Activated CD8-positive, alpha-beta memory T cell treated with anti-CD3 and anti-CD28 coated beads for 1 hour (primary cell): ENCODE measurements around the gene COMTD1.
"Not testable (repeated sequence)": the region's sequence is repeated elsewhere in the genome, so short reads cannot be mapped to it uniquely, and the experiment has no call there.

Experiments
- DNase-seq, 2 donors: peaks; one replicate each; pipeline ENCODE4 v3.0.0-alpha.2; 2020; ENCODE audit warnings: low read depth in 1 of 2; ENCODE audit errors: extremely low read depth in 1 of 2

Gene COMTD1

DNA sequence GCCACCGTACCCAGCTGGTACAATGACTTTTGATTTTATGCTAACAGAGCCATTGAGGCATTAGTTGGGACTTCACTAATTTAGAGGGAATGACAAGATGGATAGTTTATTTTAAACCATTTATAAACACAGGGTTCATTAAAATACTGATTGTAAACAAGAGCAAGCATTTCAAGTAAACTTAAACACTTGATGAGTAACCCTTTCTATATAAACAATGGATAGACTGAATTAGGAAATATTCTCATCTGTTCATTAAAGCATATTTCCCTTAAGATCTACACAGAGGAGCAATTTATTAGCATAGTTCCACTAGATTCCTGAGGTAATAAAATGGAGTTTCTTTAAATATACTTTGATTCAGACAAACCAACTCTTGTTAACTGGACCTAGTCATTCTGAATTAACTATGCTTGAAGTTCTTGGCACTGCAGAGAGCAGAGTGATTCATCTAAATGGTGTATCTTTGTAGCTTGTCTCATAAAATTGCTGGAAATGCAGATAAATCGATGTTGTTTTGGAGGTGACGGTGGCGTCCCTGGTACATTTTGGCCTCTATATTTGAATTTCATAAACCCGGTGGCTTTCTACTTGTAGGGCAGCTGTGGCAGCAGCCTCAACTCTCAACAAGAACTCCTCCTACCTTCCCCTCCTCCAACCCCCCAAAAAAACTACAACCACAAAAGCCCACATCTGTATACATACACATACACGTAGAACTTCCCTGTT is 40.6 kb downstream of the COMTD1 start:
- DNase-seq: no peak

DNA sequence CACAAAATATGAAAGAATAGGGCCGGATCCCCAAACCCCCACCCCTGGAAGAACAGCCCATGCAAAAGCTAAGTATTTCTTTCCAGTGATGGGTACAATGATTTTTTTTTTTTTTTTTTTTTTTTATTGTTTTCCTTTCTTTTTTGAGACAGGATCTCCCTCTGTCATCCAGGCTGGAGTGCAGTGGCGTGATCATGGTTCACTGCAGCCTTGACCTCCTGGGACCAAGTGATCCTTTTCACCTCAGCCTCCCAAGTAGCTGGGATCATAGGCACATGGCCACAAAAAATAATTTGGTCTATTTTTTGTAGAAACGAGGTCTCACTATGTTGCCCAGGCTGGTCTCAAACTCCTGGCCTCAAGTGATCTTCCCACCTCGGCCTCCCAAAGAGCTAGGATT is 41.1 kb downstream of the COMTD1 start:
- not testable (repeated sequence) for DNase-seq

DNA sequence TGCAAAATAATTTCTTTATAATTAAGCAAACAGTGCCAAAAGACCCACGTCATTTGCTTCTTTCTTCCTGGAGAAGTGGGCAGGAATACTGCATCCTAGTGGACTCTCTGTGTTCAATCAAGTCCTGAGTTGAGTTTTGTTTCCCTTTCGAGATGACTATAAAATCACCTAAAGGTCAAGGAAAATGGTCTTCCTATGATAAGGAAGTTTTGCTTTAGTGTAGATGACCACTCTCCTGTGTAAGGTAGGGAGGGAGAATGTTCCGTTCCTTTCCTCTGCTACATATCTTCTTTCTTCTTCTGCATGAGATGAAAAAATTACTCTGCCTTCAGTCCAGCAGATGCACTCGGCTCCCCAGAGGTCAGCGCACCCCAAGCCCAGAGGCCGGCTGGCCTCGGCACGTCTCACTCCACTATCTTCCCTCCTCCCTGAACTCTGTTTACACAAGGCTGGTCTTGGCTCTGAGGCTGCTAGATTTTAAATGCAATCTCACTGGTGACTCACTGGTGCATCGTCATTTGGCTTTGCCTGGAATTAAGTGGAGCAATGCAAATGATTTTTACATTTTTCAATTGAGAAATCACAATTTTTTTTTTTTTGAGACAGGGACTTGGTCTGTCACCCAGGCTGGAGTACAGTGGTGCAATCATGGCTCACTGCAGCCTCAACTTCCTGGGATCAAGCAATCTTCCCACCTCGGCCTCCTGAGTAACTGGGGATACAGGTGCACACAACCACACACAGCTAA is 43.8 kb downstream of the COMTD1 start:
- DNase-seq: no peak

DNA sequence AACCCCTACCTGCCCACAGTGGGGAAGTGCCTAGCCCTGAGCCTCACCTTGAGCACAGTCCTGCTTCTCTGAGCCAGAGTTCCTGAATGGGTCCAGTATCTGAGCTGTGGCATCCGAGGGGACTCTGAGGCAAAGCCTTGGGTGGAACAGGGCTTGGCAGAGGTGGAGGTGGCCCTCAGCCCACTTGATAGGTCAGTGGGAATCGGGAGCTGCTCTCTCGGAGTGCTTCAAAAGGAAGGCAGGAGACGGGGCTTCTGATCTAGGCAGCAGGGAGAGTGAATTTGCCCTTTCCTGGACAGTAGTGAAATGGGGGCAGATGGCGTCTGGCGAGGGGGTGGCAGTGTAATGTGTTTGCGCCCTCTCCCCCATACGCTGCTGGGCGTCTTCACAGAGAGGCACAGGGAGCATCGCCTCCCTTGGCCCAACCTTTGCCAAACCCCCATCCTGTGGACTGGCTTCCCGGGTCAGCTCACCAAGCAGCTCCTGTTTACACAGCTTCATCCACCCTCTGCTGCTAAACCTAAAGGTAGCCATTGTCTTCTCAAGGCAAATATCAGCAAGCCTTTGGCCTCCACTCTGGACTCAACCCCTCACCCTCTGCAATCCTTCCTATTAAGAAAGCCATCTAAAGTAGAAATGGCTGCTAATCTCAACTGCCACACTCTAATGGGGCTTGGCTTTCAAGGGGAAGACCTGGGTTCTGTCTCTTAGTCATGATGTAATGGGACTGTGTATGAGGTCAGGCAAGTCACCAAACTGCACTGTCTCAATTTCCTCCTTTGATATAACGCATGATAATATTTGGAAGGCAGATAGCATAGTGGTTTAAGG is 46.3 kb downstream of the COMTD1 start:
- DNase-seq: no peak

DNA sequence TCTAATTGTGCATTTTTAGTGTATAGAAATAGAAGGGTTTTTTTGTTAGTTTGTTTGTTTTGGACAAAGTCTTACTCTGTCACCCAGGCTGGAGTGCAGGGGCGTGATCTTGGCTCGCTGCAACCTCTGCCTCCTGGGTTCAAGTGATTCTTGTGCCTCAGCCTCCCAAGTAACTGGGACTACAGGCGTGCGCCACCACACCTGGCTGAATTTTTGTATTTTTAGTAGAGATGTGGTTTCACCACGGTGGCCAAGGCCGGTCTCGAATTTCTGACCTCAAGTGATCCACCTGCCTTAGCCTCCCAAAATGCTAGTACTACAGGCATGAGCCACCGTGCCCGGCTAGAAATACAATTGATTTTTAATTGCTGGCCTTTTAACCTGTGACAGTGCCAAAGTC is 47.2 kb downstream of the COMTD1 start:
- DNase-seq: not testable (repeated sequence)

DNA sequence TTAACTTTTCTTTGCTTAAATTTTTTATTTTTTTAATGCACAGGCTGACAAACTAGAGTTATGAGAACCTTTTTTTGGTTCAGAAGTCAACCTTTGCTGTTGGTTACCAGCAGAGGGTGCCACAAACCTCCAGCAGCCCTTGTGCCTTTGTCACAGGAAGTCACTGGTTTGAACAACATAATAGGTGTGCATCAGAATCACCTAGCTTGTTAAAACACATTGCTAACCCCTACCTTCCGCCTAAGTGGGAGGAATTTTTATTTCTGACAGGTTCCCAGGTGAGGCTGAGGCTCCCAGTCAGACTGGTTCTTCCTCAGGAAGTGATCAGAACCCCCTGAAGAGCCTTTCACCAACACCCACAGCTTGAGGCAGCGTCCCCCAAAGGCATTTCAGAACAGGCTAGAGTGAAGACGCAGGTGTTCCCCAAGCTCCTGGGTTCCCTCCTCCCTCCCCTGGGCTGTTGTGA is 47.8 kb downstream of the COMTD1 start:
- DNase-seq: peak; percentile 36 to 50

DNA sequence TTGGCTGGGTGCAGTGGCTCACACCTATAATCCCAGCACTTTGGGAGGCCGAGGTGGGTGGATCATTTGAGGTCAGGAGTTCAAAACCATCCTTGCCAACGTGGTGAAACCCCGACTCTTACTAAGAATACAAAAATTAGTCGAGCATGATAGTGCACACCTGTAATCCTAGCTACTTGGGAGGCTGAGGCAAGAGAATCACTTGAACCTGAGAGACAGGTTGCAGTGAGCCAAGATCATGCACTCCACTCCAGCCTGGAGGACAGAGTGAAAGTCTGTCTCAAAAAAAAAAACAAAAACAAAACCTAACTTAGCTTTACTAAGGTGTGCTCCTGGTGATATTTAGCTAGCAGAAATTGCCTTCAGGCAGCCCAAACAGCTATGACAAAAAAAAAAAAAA is 49.4 kb downstream of the COMTD1 start:
- no peak for DNase-seq
